A549 (cell line): Measurements from ENCODE around the gene ELAVL4. TPM values are rescaled to one million over a fixed set of nuclear protein-coding genes. Genes with fewer than 3 reads are reported as not detected.

Experiments used
- ATAC-seq, 2 experiments: fragments of 200-7000 bp in 1 of 2; fragments of >200 bp in 1 of 2; cut with Nextera tagmentation in 1 of 2; cut with Tn5 transposase in 1 of 2; 3 replicates each; pipeline versions ENCODE4 v1.8.0 to v1.9.1; 2018 to 2020; ENCODE audit warnings: mild to moderate bottlenecking in 1 of 2, moderate library complexity in 1 of 2
- CTCF ChIA-PET: fragments of 300-600 bp; sonication (Branson Sonifier 250); formaldehyde crosslinking; extraction: SDS; loops from one replicate; lab custom pipeline; 2021; ENCODE audit warnings: antibody characterized with exemption, inconsistent platforms; lab: Yijun Ruan, JAX
- POLR2A ChIA-PET: fragments of 350-600 bp; formaldehyde crosslinking; extraction: SDS; loops from one replicate; lab custom pipeline; 2021; ENCODE audit warnings: antibody characterized with exemption, inconsistent platforms; lab: Yijun Ruan, JAX
- DNase-seq, 2 experiments: peaks; one replicate each; pipeline versions ENCODE4 v3.0.0 to v3.0.0-alpha.2; 2011 to 2016; ENCODE audit warnings: low read depth in 1 of 2, low spot score in 1 of 2
- FAIRE-seq: peaks from 2 replicates; lab custom pipeline; 2011; peaks lifted over from hg19 to GRCh38; lab: Jason Lieb, UNC
- H3K27ac ChIP-seq, 2 experiments: fragments of >200 bp; sonication (Bioruptor Twin); formaldehyde crosslinking; 3 replicates each; pipeline ENCODE4 v1.5.1; 2016 to 2017
- H3K4me1 ChIP-seq: fragments of >200 bp; sonication (Bioruptor Twin); formaldehyde crosslinking; 3 replicates; pipeline ENCODE4 v1.6.1; 2016
- H3K4me2 ChIP-seq: fragments of >200 bp; sonication (Bioruptor Twin); formaldehyde crosslinking; 3 replicates; pipeline ENCODE4 v1.6.1; 2016
- H3K4me3 ChIP-seq: fragments of >200 bp; sonication (Bioruptor Twin); formaldehyde crosslinking; 3 replicates; pipeline ENCODE4 v1.5.1; 2016
- H3K9me3 ChIP-seq: fragments of >200 bp; sonication (Bioruptor Twin); formaldehyde crosslinking; 3 replicates; pipeline ENCODE4 v1.6.1; 2016
- BHLHE40 ChIP-seq: IDR thresholded peaks from 2 replicates; pipeline ENCODE4 v1.6.1; 2012; ENCODE audit warnings: low read depth, low read length, inconsistent platforms
- CBX2 ChIP-seq: fragments of 200-600 bp; sonication (generic); IDR thresholded peaks from 2 replicates; pipeline ENCODE4 v1.6.1; 2016; ENCODE audit warnings: low read depth, mild to moderate bottlenecking, borderline replicate concordance
- CHD2 ChIP-seq: fragments of 150-350 bp; IDR thresholded peaks from 2 replicates; pipeline ENCODE4 v1.6.1; 2014; ENCODE audit warnings: low read length; ENCODE audit not compliant: partially characterized antibody
- CHD4 ChIP-seq: fragments of 200-600 bp; sonication (generic); IDR thresholded peaks from 2 replicates; pipeline ENCODE4 v1.6.1; 2016; ENCODE audit warnings: antibody characterized with exemption, mild to moderate bottlenecking, borderline replicate concordance
- EHF ChIP-seq: fragments of 250-450 bp; sonication (Bioruptor Pico); IDR thresholded peaks from 2 replicates; pipeline ENCODE4 v1.5.0; 2020; ENCODE audit warnings: mild to moderate bottlenecking
- EHMT2 ChIP-seq: fragments of 200-600 bp; sonication (generic); IDR thresholded peaks from 2 replicates; pipeline ENCODE4 v1.6.1; 2016; ENCODE audit warnings: antibody characterized with exemption, low read depth, mild to moderate bottlenecking, moderate library complexity
- EP300 ChIP-seq, 2 experiments: fragments of >200 bp; sonication (Bioruptor Twin); formaldehyde crosslinking; IDR thresholded peaks; 2 replicates in 1 of 2; 3 replicates in 1 of 2; pipeline ENCODE4 v1.6.1; 2016 to 2017
- ESRRA ChIP-seq: fragments of 150-350 bp; IDR thresholded peaks from 2 replicates; pipeline ENCODE4 v1.6.1; 2014; ENCODE audit warnings: mild to moderate bottlenecking, low read length, borderline replicate concordance
- FOSB ChIP-seq: fragments of 250-450 bp; sonication (Bioruptor Pico); IDR thresholded peaks from 2 replicates; pipeline ENCODE4 v1.5.0; 2020; ENCODE audit warnings: mild to moderate bottlenecking, moderate library complexity
- FOSL2 ChIP-seq, 2 experiments: fragments of 450-650 bp in 1 of 2; fragments of >200 bp in 1 of 2; sonication (Bioruptor Twin) in 1 of 2; formaldehyde crosslinking; IDR thresholded peaks; 2 replicates each; pipeline versions ENCODE4 v1.5.0 to v1.6.1; 2016 to 2020; ENCODE audit warnings: mild to moderate bottlenecking in 1 of 2, moderate library complexity in 1 of 2
- HDAC2 ChIP-seq: fragments of 200-600 bp; sonication (generic); IDR thresholded peaks from 2 replicates; pipeline ENCODE4 v1.6.1; 2016
- HEYL ChIP-seq: fragments of 250-450 bp; sonication (Bioruptor Pico); IDR thresholded peaks from 2 replicates; pipeline ENCODE4 v1.8.0; 2021; ENCODE audit warnings: mild to moderate bottlenecking, moderate library complexity
- HOXA7 ChIP-seq: fragments of 250-450 bp; sonication (Bioruptor Pico); IDR thresholded peaks from 2 replicates; pipeline ENCODE4 v1.5.0; 2020; ENCODE audit warnings: mild to moderate bottlenecking, moderate library complexity
- HOXB13 ChIP-seq: fragments of 250-450 bp; sonication (Bioruptor Pico); IDR thresholded peaks from 2 replicates; pipeline ENCODE4 v1.5.0; 2020; ENCODE audit warnings: low read depth, mild to moderate bottlenecking, moderate library complexity
- HOXB5 ChIP-seq: fragments of 250-450 bp; sonication (Bioruptor Pico); IDR thresholded peaks from 2 replicates; pipeline ENCODE4 v1.5.0; 2020; ENCODE audit warnings: mild to moderate bottlenecking, moderate library complexity
- JUNB ChIP-seq: fragments of >200 bp; sonication (Bioruptor Twin); formaldehyde crosslinking; IDR thresholded peaks from 2 replicates; pipeline ENCODE4 v1.6.1; 2016
- KDM1A ChIP-seq: fragments of 200-600 bp; sonication (generic); IDR thresholded peaks from 2 replicates; pipeline ENCODE4 v1.6.1; 2016; ENCODE audit warnings: low read depth, mild to moderate bottlenecking
- MAFK ChIP-seq: fragments of 450-650 bp; IDR thresholded peaks from 2 replicates; pipeline ENCODE4 v1.6.1; 2014; ENCODE audit not compliant: partially characterized antibody
- MAZ ChIP-seq: fragments of 150-350 bp; IDR thresholded peaks from 2 replicates; pipeline ENCODE4 v1.6.1; 2014; ENCODE audit warnings: antibody characterized with exemption, low read depth, low read length, borderline replicate concordance
- NFE2L2 ChIP-seq: fragments of 150-350 bp; conservative IDR thresholded peaks from 2 replicates; pipeline ENCODE4 v1.6.1; 2014; ENCODE audit warnings: low read length
- NR3C1 ChIP-seq: fragments of >200 bp; sonication (Bioruptor Twin); formaldehyde crosslinking; IDR thresholded peaks from 3 replicates; pipeline ENCODE4 v1.6.1; 2017
- POLR2AphosphoS2 ChIP-seq: conservative IDR thresholded peaks from 2 replicates; pipeline ENCODE4 v1.6.1; 2012; ENCODE audit warnings: low read length, improper control_type of control experiment, inconsistent platforms
- RARB ChIP-seq: fragments of 250-450 bp; sonication (Bioruptor Pico); IDR thresholded peaks from 2 replicates; pipeline ENCODE4 v1.8.0; 2021; ENCODE audit warnings: mild to moderate bottlenecking, moderate library complexity
- RNF2 ChIP-seq: fragments of 200-600 bp; sonication (generic); IDR thresholded peaks from 2 replicates; pipeline ENCODE4 v1.6.1; 2016; ENCODE audit warnings: low read depth, mild to moderate bottlenecking, antibody characterized with exemption, moderate library complexity, borderline replicate concordance
- TFCP2L1 ChIP-seq: fragments of 250-450 bp; sonication (Bioruptor Pico); IDR thresholded peaks from 2 replicates; pipeline ENCODE4 v1.5.0; 2021; ENCODE audit warnings: mild to moderate bottlenecking
- TP53 ChIP-seq: fragments of 250-450 bp; sonication (Bioruptor Pico); IDR thresholded peaks from 2 replicates; pipeline ENCODE4 v1.5.0; 2021; ENCODE audit warnings: mild to moderate bottlenecking, moderate library complexity
- ZC3H11A ChIP-seq: fragments of 450-650 bp; IDR thresholded peaks from 2 replicates; pipeline ENCODE4 v1.6.1; 2014; ENCODE audit warnings: antibody characterized with exemption, mild to moderate bottlenecking
- ZFP36 ChIP-seq: fragments of 450-650 bp; IDR thresholded peaks from 2 replicates; pipeline ENCODE4 v1.6.1; 2014; ENCODE audit warnings: borderline replicate concordance; ENCODE audit not compliant: partially characterized antibody
- ZNF302 ChIP-seq: fragments of 250-450 bp; sonication (Bioruptor Pico); IDR thresholded peaks from 2 replicates; pipeline ENCODE4 v1.9.0; 2021; ENCODE audit warnings: inconsistent platforms, mild to moderate bottlenecking, moderate library complexity
- WGBS: methylation state at CpG from one replicate; pipeline ENCODE4 v1.1.6; 2017; ENCODE audit errors: missing lambda C conversion rate; 5-methylcytosine and 5-hydroxymethylcytosine counted together
- polyA plus RNA-seq, 4 experiments: library from polyadenylated mRNA; depleted of rRNA in 3 of 4; stranded (reverse); fragments of >200 nt; fragmentation: RNase III in 1 of 4; extraction: RNeasy Plus Mini Kit Qiagen cat#74134 plus additional on column Dnase treatment in 1 of 4; gene quantifications; 2 replicates in 3 of 4; 3 replicates in 1 of 4; pipeline ENCODE4 v1.2.3, GENCODE V29; 2011 to 2017
- TF ChIP-seq, protein P1 (sequence below): IDR thresholded peaks from 2 replicates; pipeline ENCODE4 v1.6.1; 2012
- TF ChIP-seq, protein P2 (sequence below): fragments of >200 bp; sonication (Bioruptor Twin); formaldehyde crosslinking; IDR thresholded peaks from 3 replicates; pipeline ENCODE4 v1.5.1; 2016
- TF ChIP-seq, protein P3 (sequence below): fragments of 200-600 bp; sonication (generic); IDR thresholded peaks from 2 replicates; pipeline ENCODE4 v1.6.1; 2016; ENCODE audit warnings: antibody characterized with exemption, mild to moderate bottlenecking, moderate library complexity

ELAVL4 gene
- polyA plus RNA-seq, 2 of the 4 experiments (the other 2 are of a cell fraction), result not detected

DNA sequence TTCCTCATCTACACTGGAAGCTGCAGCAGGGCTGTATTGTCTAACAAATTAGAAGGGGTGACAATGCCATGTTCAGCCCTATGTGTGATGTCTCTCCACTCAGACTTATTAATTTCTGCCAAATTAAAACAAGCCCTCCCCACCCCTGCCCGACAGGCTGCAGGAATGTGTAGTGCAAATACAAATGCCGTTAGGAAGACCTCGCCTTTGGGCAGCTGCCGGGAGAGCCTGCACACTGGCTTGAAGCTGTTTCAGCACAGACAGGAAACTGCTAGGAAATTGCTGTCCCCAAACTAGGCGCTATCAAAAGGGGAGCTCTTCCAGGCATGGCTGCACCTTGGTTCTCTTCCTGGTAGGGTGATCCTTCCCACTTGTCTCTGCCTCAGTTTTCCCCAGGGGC lies 135.2 kb downstream of the ELAVL4 start:
- ATAC-seq (no peak), FAIRE-seq (no peak), DNase-seq (no peak)
- CTCF ChIA-PET, result interaction anchor here (1.8 kb wide), 1 partner anchor 105 kb away, joined by 4 read pairs; no protein-coding TSS in a partner anchor
- Histone ChIP-seq H3K4me1 (no peaks in the 10 kb centered on the region; the same call in 2 of the 3 replicates), H3K4me2 (no peak overlapping the region), H3K9me3 (no peaks in the 10 kb centered on the region), H3K4me3 (no peak overlapping the region)
- POLR2A ChIA-PET, result no interaction called here
- WGBS, result 25% methylated on average over 5 of the region's 5 CpGs
- no peak for TF ChIP-seq NFE2L2
- TF ChIP-seq, protein P1, sequence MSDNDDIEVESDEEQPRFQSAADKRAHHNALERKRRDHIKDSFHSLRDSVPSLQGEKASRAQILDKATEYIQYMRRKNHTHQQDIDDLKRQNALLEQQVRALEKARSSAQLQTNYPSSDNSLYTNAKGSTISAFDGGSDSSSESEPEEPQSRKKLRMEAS, result no peak
- no peak for TF ChIP-seq FOSB (CRISPR knock-in tag)
- no peak for TF ChIP-seq ZC3H11A
- TF ChIP-seq TFCP2L1 (CRISPR knock-in tag), result no peak
- TF ChIP-seq ZNF302 (CRISPR knock-in tag), result no peak
- TF ChIP-seq HDAC2, result no peak
- TF ChIP-seq HOXA7, result no peak
- TF ChIP-seq TP53 (CRISPR knock-in tag), result no peak
- no peak for TF ChIP-seq POLR2AphosphoS2
- TF ChIP-seq JUNB, result no peak
- TF ChIP-seq CHD4, result no peak
- no peak for TF ChIP-seq MAZ
- TF ChIP-seq EHMT2, result no peak
- TF ChIP-seq, all 56 proteins: peak for 0
- no peak overlapping the region for H3K27ac ChIP-seq

DNA sequence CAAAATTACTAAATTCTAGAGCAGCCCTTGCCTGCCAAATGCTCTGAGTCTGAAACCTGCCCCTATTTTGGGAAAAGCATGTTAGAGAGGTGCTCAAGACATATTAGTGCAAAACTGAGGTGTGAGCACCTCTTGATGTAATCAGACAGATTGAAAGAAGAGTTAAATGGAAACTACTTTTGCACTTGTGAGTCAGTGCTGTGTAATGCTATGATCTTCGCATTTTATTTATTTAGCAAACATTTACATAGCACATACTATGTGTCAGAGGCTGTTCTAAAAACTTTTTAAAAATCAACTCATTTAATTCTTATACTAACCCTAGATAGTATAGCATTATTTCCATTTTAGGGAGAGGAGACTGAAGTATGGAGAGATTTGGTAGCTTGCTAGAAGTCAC lies 138.1 kb downstream of the ELAVL4 start:
- FAIRE-seq (no peak), ATAC-seq (peak in 1 of 2 experiments; percentile 30; a peak in 2 of 6 replicates), DNase-seq (no peak)
- Histone ChIP-seq H3K27ac (no peak overlapping the region), H3K4me3 (no peak overlapping the region), H3K4me1 (no peaks in the 10 kb centered on the region; the same call in 2 of the 3 replicates), H3K4me2 (no peak overlapping the region), H3K9me3 (no peaks in the 10 kb centered on the region)
- POLR2A ChIA-PET, result no interaction called here
- no peak for TF ChIP-seq HOXA7
- no peak for TF ChIP-seq NR3C1
- no peak for TF ChIP-seq EP300 (IDR thresholded peaks at IDR 0.05)
- TF ChIP-seq HOXB5 (CRISPR knock-in tag), result no peak
- no peak for TF ChIP-seq MAFK
- TF ChIP-seq ZFP36, result no peak
- no peak for TF ChIP-seq HOXB13
- TF ChIP-seq CHD2, result no peak
- no peak for TF ChIP-seq KDM1A
- 0% methylated on average over 1 of the region's 1 CpG for WGBS
- CTCF ChIA-PET, result no interaction called here

DNA sequence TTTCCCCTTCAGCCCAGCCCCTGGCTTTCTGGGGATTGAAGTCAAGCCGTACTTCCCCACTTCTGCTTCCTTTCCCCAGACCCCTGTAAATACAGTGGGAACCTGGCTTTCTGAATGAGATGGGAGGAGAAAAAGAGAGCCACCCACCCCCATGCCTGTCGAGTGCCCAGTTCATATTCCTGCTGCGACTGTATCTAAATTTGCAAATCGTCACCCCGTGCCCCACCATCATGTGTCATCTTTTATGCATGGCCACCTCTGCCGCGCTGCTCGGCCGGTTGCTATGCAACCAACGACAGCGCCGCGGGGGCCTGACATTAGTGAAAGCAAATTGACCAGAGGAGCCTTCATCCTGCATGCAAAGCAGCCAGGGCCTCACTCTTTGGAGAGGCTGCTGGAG lies 143.0 kb downstream of the ELAVL4 start:
- POLR2A ChIA-PET, result no interaction called here
- H3K9me3 ChIP-seq, result no peaks in the 10 kb centered on the region
- H3K4me1 ChIP-seq, result no peaks in the 10 kb centered on the region; the same call in 2 of the 3 replicates
- TF ChIP-seq EHF, result no peak
- no peak for TF ChIP-seq BHLHE40
- TF ChIP-seq FOSL2 (IDR thresholded peaks at IDR 0.05), result no peak
- no peak for TF ChIP-seq FOSL2 (CRISPR knock-in tag; IDR thresholded peaks at IDR 0.05)
- TF ChIP-seq, protein P2, sequence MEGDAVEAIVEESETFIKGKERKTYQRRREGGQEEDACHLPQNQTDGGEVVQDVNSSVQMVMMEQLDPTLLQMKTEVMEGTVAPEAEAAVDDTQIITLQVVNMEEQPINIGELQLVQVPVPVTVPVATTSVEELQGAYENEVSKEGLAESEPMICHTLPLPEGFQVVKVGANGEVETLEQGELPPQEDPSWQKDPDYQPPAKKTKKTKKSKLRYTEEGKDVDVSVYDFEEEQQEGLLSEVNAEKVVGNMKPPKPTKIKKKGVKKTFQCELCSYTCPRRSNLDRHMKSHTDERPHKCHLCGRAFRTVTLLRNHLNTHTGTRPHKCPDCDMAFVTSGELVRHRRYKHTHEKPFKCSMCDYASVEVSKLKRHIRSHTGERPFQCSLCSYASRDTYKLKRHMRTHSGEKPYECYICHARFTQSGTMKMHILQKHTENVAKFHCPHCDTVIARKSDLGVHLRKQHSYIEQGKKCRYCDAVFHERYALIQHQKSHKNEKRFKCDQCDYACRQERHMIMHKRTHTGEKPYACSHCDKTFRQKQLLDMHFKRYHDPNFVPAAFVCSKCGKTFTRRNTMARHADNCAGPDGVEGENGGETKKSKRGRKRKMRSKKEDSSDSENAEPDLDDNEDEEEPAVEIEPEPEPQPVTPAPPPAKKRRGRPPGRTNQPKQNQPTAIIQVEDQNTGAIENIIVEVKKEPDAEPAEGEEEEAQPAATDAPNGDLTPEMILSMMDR, result no peak
- TF ChIP-seq CBX2, result no peak
- no peak for TF ChIP-seq MAZ
- TF ChIP-seq FOSB (CRISPR knock-in tag), result no peak
- no peak for TF ChIP-seq HEYL (CRISPR knock-in tag)
- TF ChIP-seq ESRRA, result no peak
- no peak for TF ChIP-seq RARB (CRISPR knock-in tag)
- no peak for TF ChIP-seq HOXB13
- TF ChIP-seq TFCP2L1 (CRISPR knock-in tag), result no peak
- TF ChIP-seq RNF2, result no peak
- TF ChIP-seq HOXA7, result no peak
- TF ChIP-seq, protein P3, sequence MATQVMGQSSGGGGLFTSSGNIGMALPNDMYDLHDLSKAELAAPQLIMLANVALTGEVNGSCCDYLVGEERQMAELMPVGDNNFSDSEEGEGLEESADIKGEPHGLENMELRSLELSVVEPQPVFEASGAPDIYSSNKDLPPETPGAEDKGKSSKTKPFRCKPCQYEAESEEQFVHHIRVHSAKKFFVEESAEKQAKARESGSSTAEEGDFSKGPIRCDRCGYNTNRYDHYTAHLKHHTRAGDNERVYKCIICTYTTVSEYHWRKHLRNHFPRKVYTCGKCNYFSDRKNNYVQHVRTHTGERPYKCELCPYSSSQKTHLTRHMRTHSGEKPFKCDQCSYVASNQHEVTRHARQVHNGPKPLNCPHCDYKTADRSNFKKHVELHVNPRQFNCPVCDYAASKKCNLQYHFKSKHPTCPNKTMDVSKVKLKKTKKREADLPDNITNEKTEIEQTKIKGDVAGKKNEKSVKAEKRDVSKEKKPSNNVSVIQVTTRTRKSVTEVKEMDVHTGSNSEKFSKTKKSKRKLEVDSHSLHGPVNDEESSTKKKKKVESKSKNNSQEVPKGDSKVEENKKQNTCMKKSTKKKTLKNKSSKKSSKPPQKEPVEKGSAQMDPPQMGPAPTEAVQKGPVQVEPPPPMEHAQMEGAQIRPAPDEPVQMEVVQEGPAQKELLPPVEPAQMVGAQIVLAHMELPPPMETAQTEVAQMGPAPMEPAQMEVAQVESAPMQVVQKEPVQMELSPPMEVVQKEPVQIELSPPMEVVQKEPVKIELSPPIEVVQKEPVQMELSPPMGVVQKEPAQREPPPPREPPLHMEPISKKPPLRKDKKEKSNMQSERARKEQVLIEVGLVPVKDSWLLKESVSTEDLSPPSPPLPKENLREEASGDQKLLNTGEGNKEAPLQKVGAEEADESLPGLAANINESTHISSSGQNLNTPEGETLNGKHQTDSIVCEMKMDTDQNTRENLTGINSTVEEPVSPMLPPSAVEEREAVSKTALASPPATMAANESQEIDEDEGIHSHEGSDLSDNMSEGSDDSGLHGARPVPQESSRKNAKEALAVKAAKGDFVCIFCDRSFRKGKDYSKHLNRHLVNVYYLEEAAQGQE, result no peak
- no peak for TF ChIP-seq JUNB
- H3K4me2 ChIP-seq, result no peak overlapping the region
- no peak overlapping the region for H3K4me3 ChIP-seq
- WGBS, result 24% methylated on average over 2 of the region's 13 CpGs
- no peak for DNase-seq
- no peak overlapping the region for H3K27ac ChIP-seq
- ATAC-seq, result no peak
- CTCF ChIA-PET, result no interaction called here
- FAIRE-seq, result no peak
